Measurements from ENCODE around the gene SV2C. TPM values are rescaled to one million over a fixed set of nuclear protein-coding genes. Genes with fewer than 3 reads are reported as not detected.

The SV2C gene
- total and polyA plus RNA-seq, 4 donors: under 0.01 to 0.04 (median 0.03) TPM; not detected in 1

- Histone ChIP-seq H3K9ac (ENCODE audit: low read depth in 1 of 2, low read length in 2 of 2) (no peak overlapping the region), H3K27ac (ENCODE audit: low read depth in 1 of 2, low read length in 2 of 2) (no peak overlapping the region), H3K9me3 (ENCODE audit: control insufficient read depth in 4 of 4, low read length in 3 of 4) (no peaks in the 10 kb centered on the region), H3K36me3 (ENCODE audit: control insufficient read depth in 4 of 4, insufficient read depth in 3 of 4, low read depth in 1 of 4, low read length in 3 of 4) (no peaks in the 10 kb centered on the region), H3K4me1 (ENCODE audit: control insufficient read depth in 4 of 4, insufficient read depth in 4 of 4, low read length in 3 of 4) (no peaks in the 10 kb centered on the region), H3K4me3 (ENCODE audit: low read depth in 1 of 3, low read length in 3 of 3) (no peak overlapping the region), H3K27me3 (ENCODE audit: control insufficient read depth in 4 of 4, insufficient read depth in 4 of 4, low read length in 3 of 4) (no peaks in the 10 kb centered on the region)
- no peak for DNase-seq (ENCODE audit: low spot score)
- TF ChIP-seq TAF1 (conservative IDR thresholded peaks at IDR 0.05): no peak
- TF ChIP-seq REST (IDR thresholded peaks at IDR 0.05): no peak
- TF ChIP-seq YY1 (IDR thresholded peaks at IDR 0.05): no peak
- TF ChIP-seq ZBTB33 (IDR thresholded peaks at IDR 0.05): no peak
- TF ChIP-seq MAX (IDR thresholded peaks at IDR 0.05): no peak
- TF ChIP-seq HNF4G (IDR thresholded peaks at IDR 0.05): no peak
- no peak for TF ChIP-seq SP1 (IDR thresholded peaks at IDR 0.05)
- no peak for TF ChIP-seq FOXA2 (IDR thresholded peaks at IDR 0.05)
- no peak for TF ChIP-seq EGR1 (IDR thresholded peaks at IDR 0.05; ENCODE audit: low read depth in 2 of 2)
- TF ChIP-seq FOXA1 (IDR thresholded peaks at IDR 0.05): no peak
- no peak for TF ChIP-seq RAD21 (IDR thresholded peaks at IDR 0.05)
- no peak for TF ChIP-seq NR2F2 (IDR thresholded peaks at IDR 0.05)
- WGBS: 56% methylated on average over 1 of the region's 1 CpG
Measured at GRCh38 chr5:76269932-76270610, 186.9 kb downstream of the SV2C start.

GRCh38 chr5:76271836-76272235 is 188.7 kb downstream of the SV2C start:
- DNase-seq (ENCODE audit: low spot score): no peak
- no peaks in the 10 kb centered on the region for H3K36me3 ChIP-seq (ENCODE audit: control insufficient read depth in 4 of 4, insufficient read depth in 3 of 4, low read depth in 1 of 4, low read length in 3 of 4)
- H3K27me3 ChIP-seq (ENCODE audit: control insufficient read depth in 4 of 4, insufficient read depth in 4 of 4, low read length in 3 of 4): no peaks in the 10 kb centered on the region
- H3K4me3 ChIP-seq (ENCODE audit: low read depth in 1 of 3, low read length in 3 of 3): no peak overlapping the region
- H3K27ac ChIP-seq (ENCODE audit: low read depth in 1 of 2, low read length in 2 of 2): no peak overlapping the region
- H3K4me1 ChIP-seq (ENCODE audit: control insufficient read depth in 4 of 4, insufficient read depth in 4 of 4, low read length in 3 of 4): no peaks in the 10 kb centered on the region
- H3K9ac ChIP-seq (ENCODE audit: low read depth in 1 of 2, low read length in 2 of 2): no peak overlapping the region
- no peaks in the 10 kb centered on the region for H3K9me3 ChIP-seq (ENCODE audit: control insufficient read depth in 4 of 4, low read length in 3 of 4)
- TF ChIP-seq REST (IDR thresholded peaks at IDR 0.05): no peak
- no peak for TF ChIP-seq FOXA2 (IDR thresholded peaks at IDR 0.05)
- TF ChIP-seq MAX (IDR thresholded peaks at IDR 0.05): no peak
- no peak for TF ChIP-seq NR2F2 (IDR thresholded peaks at IDR 0.05)
- no peak for TF ChIP-seq SP1 (IDR thresholded peaks at IDR 0.05)
- no peak for TF ChIP-seq ZBTB33 (IDR thresholded peaks at IDR 0.05)
- TF ChIP-seq HNF4A (conservative IDR thresholded peaks at IDR 0.05): no peak
- no peak for TF ChIP-seq TAF1 (conservative IDR thresholded peaks at IDR 0.05)
- TF ChIP-seq JUND (IDR thresholded peaks at IDR 0.05): no peak
- no peak for TF ChIP-seq FOXA1 (IDR thresholded peaks at IDR 0.05)
- TF ChIP-seq CTCF (IDR thresholded peaks at IDR 0.05; ENCODE audit: low read depth, low read length, missing input control): no peak
- TF ChIP-seq RAD21 (IDR thresholded peaks at IDR 0.05): no peak
- no peak for TF ChIP-seq RXRA (IDR thresholded peaks at IDR 0.05)
- TF ChIP-seq HNF4G (IDR thresholded peaks at IDR 0.05): no peak
- no peak for TF ChIP-seq GABPA (IDR thresholded peaks at IDR 0.05 in 1 of 2, conservative IDR thresholded peaks at IDR 0.05 in 1 of 2)
- TF ChIP-seq YY1 (IDR thresholded peaks at IDR 0.05): no peak

All from liver (tissue), 9 donors.